ENCODE measurements around the gene ERC2.

- no peak for TF ChIP-seq JUN (IDR thresholded peaks at IDR 0.05; ENCODE audit: low read depth, low read length)
- no peak for TF ChIP-seq POLR2A (IDR thresholded peaks at IDR 0.05; ENCODE audit: control extremely low read depth in 1 of 2, low read depth in 2 of 2, low read length in 2 of 2)
- TF ChIP-seq CTCF (IDR thresholded peaks at IDR 0.05; ENCODE audit: control extremely low read depth in 1 of 3, insufficient read depth in 1 of 3, low read depth in 1 of 3, low read length in 3 of 3): no peak
- no peak for TF ChIP-seq EZH2 (IDR thresholded peaks at IDR 0.05; ENCODE audit: low read depth, low read length, severe bottlenecking)
- TF ChIP-seq SP2 (IDR thresholded peaks at IDR 0.05; ENCODE audit: low read length): no peak
- no peak for TF ChIP-seq KDM4A (IDR thresholded peaks at IDR 0.05; ENCODE audit: low read depth, low read length, severe bottlenecking)
- no peak for TF ChIP-seq EGR1 (IDR thresholded peaks at IDR 0.05; ENCODE audit: borderline replicate concordance, low read depth, low read length)
- no peak for TF ChIP-seq TAF1 (IDR thresholded peaks at IDR 0.05; ENCODE audit: low read depth, low read length)
- no peak for TF ChIP-seq GABPA (IDR thresholded peaks at IDR 0.05; ENCODE audit: borderline replicate concordance, insufficient read depth, low read length)
- no peak for TF ChIP-seq YY1 (IDR thresholded peaks at IDR 0.05; ENCODE audit: low read depth, low read length)
Measured at GRCh38 chr3:55567615-55568014, 900.7 kb downstream of the ERC2 start.

Measured in H1 (cell line).